22Rv1 (cell line): ENCODE data around the gene ZNF385B.

ENCODE experiments used
- H3K27ac ChIP-seq: fragments of 450-650 bp; 2 replicates; pipeline ENCODE4 v1.5.1; 2017
- ZFX ChIP-seq: fragments of 450-650 bp; IDR thresholded peaks from 2 replicates; pipeline ENCODE4 v1.6.1; 2017; ENCODE audit warnings: antibody characterized with exemption, borderline replicate concordance
- TF ChIP-seq, protein P1 (sequence below): fragments of 450-650 bp; IDR thresholded peaks from 2 replicates; pipeline ENCODE4 v1.5.1; 2017; ENCODE audit warnings: mild to moderate bottlenecking

ZNF385B gene

DNA sequence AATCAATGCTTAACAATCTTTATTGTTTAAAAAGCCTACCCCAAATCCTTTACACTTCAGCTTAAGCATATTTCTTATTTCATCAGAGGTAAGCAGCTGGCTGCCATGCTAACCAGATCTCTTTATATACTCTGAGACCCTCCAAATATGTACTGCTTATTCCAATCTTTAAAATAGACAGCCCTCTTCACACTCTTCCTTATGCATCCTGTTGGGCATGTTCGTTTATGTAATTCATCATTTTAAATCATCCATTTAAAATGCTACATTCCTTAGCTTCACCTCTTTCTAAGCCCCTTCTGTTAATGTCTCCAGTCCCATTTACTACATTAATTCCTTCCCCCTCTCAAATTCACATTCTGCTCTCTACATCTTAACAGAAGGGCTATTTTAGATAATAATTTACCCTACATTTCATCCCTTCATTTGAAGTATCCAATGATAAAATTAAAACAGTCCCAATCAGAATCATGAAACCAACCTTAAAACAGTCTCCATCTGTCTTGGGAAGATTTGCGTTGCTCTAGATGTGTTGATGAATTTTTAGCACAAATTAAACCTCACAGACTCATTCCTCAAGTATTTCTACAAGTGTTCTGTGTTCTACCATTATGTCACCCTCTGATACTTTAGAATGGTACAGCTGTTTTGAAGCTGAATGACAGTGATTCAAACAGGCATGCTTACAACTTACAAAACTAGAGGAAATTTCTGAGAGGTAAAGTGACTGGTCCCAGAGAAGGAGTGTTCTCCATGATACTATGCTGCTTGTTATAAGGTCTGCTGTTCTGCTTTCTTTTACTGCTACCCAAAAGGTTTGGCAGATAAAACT is 59.1 kb downstream of the ZNF385B start:
- H3K27ac ChIP-seq = no peak overlapping the region
- TF ChIP-seq ZFX = no peak
- TF ChIP-seq, protein P1, sequence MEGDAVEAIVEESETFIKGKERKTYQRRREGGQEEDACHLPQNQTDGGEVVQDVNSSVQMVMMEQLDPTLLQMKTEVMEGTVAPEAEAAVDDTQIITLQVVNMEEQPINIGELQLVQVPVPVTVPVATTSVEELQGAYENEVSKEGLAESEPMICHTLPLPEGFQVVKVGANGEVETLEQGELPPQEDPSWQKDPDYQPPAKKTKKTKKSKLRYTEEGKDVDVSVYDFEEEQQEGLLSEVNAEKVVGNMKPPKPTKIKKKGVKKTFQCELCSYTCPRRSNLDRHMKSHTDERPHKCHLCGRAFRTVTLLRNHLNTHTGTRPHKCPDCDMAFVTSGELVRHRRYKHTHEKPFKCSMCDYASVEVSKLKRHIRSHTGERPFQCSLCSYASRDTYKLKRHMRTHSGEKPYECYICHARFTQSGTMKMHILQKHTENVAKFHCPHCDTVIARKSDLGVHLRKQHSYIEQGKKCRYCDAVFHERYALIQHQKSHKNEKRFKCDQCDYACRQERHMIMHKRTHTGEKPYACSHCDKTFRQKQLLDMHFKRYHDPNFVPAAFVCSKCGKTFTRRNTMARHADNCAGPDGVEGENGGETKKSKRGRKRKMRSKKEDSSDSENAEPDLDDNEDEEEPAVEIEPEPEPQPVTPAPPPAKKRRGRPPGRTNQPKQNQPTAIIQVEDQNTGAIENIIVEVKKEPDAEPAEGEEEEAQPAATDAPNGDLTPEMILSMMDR = no peak

DNA sequence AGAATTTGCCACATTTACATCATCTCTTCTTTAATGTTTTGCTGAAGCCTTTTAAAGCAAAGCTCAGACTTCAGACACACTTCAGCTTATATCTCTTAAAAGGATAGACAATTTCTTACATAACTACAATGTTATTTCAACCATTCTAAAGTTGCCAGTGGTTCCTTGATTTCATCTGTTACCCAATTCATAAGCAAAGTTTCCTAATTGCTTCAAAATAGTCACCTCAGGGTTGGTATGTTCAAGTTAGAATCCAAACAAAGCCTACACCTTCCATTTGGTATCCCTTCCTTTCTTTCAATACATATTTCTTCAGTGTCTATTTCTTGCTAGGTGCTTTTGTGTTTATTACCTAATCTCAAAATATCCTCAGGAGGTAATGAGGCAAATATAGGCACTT is 60.6 kb downstream of the ZNF385B start:
- no peak overlapping the region for H3K27ac ChIP-seq
- no peak for TF ChIP-seq ZFX
- TF ChIP-seq, protein P1 = no peak

DNA sequence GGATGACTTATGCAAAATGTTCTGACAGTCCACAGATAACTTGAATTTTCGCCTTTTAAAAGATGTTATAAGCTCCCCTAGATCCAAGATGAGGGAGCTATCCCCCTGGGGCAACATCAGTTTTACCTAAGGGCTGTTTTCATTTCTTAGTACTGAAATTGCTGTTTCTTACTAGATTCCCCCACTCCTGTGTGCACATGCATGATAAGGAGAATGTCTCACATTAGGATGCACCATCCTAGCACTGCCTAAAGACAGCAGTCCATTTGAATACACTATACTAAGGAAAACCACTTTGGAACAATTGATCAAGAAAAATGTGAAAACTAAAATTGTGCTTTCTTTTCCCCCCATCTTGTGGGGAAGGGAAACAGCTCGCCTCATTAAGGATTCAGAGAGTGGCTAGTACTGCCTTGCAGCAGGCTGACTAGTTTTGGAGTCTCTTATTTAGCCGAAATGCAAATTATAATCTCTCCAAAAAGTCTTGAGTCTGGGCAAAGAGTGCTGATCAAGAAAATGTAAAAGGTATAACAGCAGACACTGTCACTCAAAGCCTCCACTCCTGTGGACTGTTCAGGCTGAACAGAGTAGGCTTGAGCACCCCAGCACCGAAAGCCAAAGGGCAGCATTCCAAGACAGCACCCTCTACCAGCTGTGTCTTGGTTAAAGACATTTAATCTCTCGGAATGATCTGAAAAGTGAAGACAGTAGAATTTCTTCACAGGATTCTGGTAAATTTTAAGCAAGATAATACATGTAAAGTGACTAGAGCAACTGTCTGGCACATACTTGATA is 65.0 kb downstream of the ZNF385B start:
- no peak overlapping the region for H3K27ac ChIP-seq
- TF ChIP-seq, protein P1 = no peak
- no peak for TF ChIP-seq ZFX

DNA sequence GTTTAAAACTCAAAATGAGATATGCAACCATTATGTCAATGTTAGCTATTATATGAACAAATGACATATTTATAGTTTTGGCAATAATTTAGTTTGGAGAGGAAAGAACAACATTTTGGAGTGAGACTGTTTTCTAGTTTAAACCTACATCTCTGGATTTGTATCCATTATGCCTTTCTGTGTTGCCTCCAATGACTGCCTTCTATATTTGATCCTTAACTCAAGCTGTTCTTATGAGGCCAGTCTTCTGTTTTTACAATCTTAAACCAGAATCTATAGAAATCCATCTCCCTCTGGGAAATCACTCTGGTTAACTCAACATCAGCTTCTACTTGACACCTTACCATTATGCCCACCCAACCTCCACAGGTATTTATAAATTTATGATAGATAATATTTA is 67.5 kb downstream of the ZNF385B start:
- TF ChIP-seq ZFX = no peak
- TF ChIP-seq, protein P1 = no peak

DNA sequence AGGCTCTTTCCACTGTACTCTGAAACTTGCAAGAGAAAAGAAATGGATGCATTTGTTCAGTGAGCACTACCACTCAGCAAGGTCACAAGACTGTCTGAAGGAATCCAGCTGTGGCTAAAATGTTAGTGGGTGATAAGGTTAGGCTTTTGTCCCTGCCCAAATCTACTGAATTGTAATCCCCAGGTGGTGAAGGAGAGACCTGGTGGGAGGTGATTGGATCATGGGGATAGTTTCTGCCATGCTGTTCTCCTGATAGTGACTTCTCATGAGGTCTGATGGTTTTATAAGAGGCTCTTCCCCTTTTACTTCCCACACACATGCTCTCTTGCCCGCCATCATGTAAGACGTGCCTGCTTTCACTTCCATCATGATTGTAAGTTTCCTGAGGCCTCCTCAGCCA is 68.2 kb downstream of the ZNF385B start:
- no peak overlapping the region for H3K27ac ChIP-seq
- no peak for TF ChIP-seq ZFX
- TF ChIP-seq, protein P1 = no peak

More for the DNA sequence above, 67.5 kb downstream of the ZNF385B start:
- no peak overlapping the region for H3K27ac ChIP-seq

DNA sequence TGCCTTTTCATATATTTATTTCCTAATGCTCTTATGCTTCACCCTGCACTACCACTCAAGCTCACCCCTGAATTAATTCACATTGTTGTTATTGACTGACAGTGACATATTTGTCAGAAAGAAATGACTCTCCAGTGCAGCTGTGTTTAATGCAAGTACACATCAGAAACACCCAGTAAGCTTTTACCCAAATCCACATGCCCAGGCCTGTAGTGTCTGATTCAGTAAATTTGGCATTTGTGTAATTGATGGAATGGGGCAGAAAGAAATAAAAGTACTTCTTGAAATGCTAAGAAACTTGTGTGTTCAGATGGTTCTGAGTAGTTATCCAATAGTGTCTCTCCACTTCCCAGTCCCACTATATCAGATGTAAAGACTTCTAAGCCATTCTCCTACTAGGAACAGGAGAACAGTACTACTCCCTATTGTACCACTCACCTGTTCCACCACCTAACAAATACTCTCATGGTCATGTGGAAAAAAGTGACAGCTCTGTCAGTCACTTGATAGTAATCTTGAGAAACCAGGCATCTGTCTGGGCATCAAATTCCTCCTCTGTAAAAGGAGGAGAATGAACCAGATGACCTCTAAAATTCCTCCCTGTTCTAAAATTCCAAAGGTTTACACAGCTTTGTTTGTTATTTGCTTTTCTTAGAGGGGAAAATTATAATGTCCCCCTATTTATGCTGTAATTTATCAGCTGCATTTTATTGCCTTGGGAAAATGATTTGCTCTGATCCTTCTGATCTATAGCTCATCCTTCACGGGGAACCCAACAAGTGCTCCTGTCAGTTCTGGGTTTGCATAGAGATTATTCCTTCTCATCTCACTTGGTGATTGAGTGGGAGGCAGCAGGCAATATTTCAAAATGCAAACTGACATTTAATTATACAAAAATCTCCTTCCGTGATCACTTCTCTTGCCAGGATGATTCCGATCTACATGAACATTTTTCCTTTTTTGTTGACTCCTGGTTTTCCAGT is 70.9 kb downstream of the ZNF385B start:
- TF ChIP-seq ZFX = no peak
- TF ChIP-seq, protein P1 = no peak
- H3K27ac ChIP-seq = no peak overlapping the region
